OCI-LY7 (cell line): ENCODE data around the gene IZUMO4. TPM values are rescaled to one million over a fixed set of nuclear protein-coding genes. Genes with fewer than 3 reads are reported as not detected.
A peak's percentile ranks its signal among the peaks of the same experiment; 100 is the strongest.

ENCODE experiments used
- BruUV-seq: library from RNA; stranded (reverse); fragments of 400-500 nt; replicated peaks from 2 replicates; lab custom pipeline; 2021; lab: Mats Ljungman, UMichigan
- CTCF ChIA-PET: fragments of 300-600 bp; sonication (Branson Sonifier 250); formaldehyde crosslinking; loops from one replicate; lab custom pipeline; 2022; ENCODE audit warnings: antibody characterized with exemption; ENCODE audit not compliant: unreplicated experiment; lab: Charles Lee
- POLR2A ChIA-PET: fragments of 300-600 bp; sonication (Branson Sonifier 250); formaldehyde crosslinking; loops from one replicate; lab custom pipeline; 2022; ENCODE audit warnings: antibody characterized with exemption; lab: Charles Lee
- DNase-seq: peaks from one replicate; pipeline ENCODE4 v3.0.0-alpha.2; 2015; ENCODE audit warnings: low spot score
- H2AFZ ChIP-seq: fragments of 200-600 bp; sonication (generic), shearing (Covaris generic); 2 replicates; pipeline ENCODE4 v1.6.1; 2014; ENCODE audit warnings: mild to moderate bottlenecking, antibody characterized with exemption, low read length, moderate library complexity
- H3K27ac ChIP-seq: fragments of 200-600 bp; sonication (generic); 2 replicates; pipeline ENCODE4 v1.5.1; 2014; ENCODE audit warnings: mixed run types, low read depth, mild to moderate bottlenecking, moderate library complexity, low read length, inconsistent platforms; ENCODE audit not compliant: poor library complexity, severe bottlenecking
- H3K36me3 ChIP-seq: fragments of 200-600 bp; sonication (generic); 2 replicates; pipeline ENCODE4 v1.6.1; 2014; ENCODE audit warnings: mild to moderate bottlenecking, antibody characterized with exemption, low read length, moderate library complexity, mixed read lengths; ENCODE audit not compliant: insufficient read depth
- H3K4me1 ChIP-seq: fragments of 200-600 bp; sonication (generic); 2 replicates; pipeline ENCODE4 v1.5.1; 2014; ENCODE audit warnings: mild to moderate bottlenecking, low read length; ENCODE audit not compliant: insufficient read depth, poor library complexity, severe bottlenecking
- H3K4me2 ChIP-seq: fragments of 200-600 bp; sonication (generic); 2 replicates; pipeline ENCODE4 v1.6.1; 2014; ENCODE audit warnings: mild to moderate bottlenecking, low read length
- H3K4me3 ChIP-seq: fragments of 200-600 bp; sonication (generic); 2 replicates; pipeline ENCODE4 v1.5.1; 2014; ENCODE audit warnings: mild to moderate bottlenecking, low read depth, low read length; ENCODE audit not compliant: poor library complexity, severe bottlenecking
- H3K79me2 ChIP-seq: fragments of 200-600 bp; sonication (generic); 2 replicates; pipeline ENCODE4 v1.6.1; 2016; ENCODE audit warnings: low read depth, mild to moderate bottlenecking, low read length, moderate library complexity, mixed read lengths; ENCODE audit not compliant: insufficient read depth
- H3K9me2 ChIP-seq: fragments of 200-600 bp; sonication (generic); 2 replicates; pipeline ENCODE4 v1.6.1; 2016; ENCODE audit warnings: mild to moderate bottlenecking, low read length, mixed read lengths; ENCODE audit not compliant: insufficient read depth
- H3K9me3 ChIP-seq: fragments of 200-600 bp; sonication (generic); 2 replicates; pipeline ENCODE4 v1.6.1; 2014; ENCODE audit warnings: mild to moderate bottlenecking, mixed run types, low read length, mixed read lengths
- H4K20me1 ChIP-seq: fragments of 200-600 bp; sonication (generic); 2 replicates; pipeline ENCODE4 v1.6.1; 2014; ENCODE audit warnings: mild to moderate bottlenecking, antibody characterized with exemption, low read length, moderate library complexity, mixed read lengths; ENCODE audit not compliant: insufficient read depth
- CTCF ChIP-seq: fragments of 200-600 bp; sonication (generic); conservative IDR thresholded peaks from 2 replicates; pipeline ENCODE4 v1.5.1; 2014; ENCODE audit warnings: mild to moderate bottlenecking, antibody characterized with exemption, low read length, moderate library complexity, mixed read lengths
- EZH2phosphoT487 ChIP-seq: fragments of 200-600 bp; sonication (generic); IDR thresholded peaks from 2 replicates; pipeline ENCODE4 v1.6.1; 2018; ENCODE audit warnings: low read depth, borderline replicate concordance, mild to moderate bottlenecking, mixed run types, antibody characterized with exemption, low read length, moderate library complexity, mixed read lengths
- intact Hi-C: fragments of 100-400 bp; cut with micrococcal nuclease; formaldehyde crosslinking; loops from one replicate; pipeline ENCODE4 v1.10.0; 2022; ENCODE audit not compliant: unreplicated experiment
- total RNA-seq, 2 experiments: library from RNA; depleted of rRNA in 1 of 2; stranded (reverse); fragments of >200 nt in 1 of 2; shearing (Covaris generic) in 1 of 2; gene quantifications; 2 replicates each; pipeline ENCODE4 v1.2.3, GENCODE V29; 2014 to 2022

IZUMO4 gene
- total RNA-seq, 2 experiments from 2014 or later = 7.3 to 12.9 TPM

GRCh38 chr19:2109046-2109864 lies 12.5 kb downstream of the IZUMO4 start:
- no TSS peak for BruUV-seq
- Histone ChIP-seq H3K27ac (no peak overlapping the region), H2AFZ (no peak overlapping the region), H3K4me2 (no peak overlapping the region), H3K4me1 (no peaks in the 10 kb centered on the region), H3K4me3 (no peak overlapping the region), H4K20me1 (no peaks in the 10 kb centered on the region), H3K9me3 (no peaks in the 10 kb centered on the region), H3K36me3 (peaks cover 94% of the 10 kb centered on the region), H3K9me2 (no peaks in the 10 kb centered on the region), H3K79me2 (peaks cover 7% of the 10 kb centered on the region; the same call in 1 of the 2 replicates)
- no peak for TF ChIP-seq CTCF
- no peak for TF ChIP-seq EZH2phosphoT487
- no peak for DNase-seq
- ChIA-PET POLR2A (no interaction called here), CTCF (no interaction called here)
- intact Hi-C loops = no loop called here

GRCh38 chr19:2110822-2111221 lies 14.1 kb downstream of the IZUMO4 start:
- TF ChIP-seq EZH2phosphoT487 = no peak
- TF ChIP-seq CTCF = peak; percentile 73

GRCh38 chr19:2111425-2111824 lies 14.7 kb downstream of the IZUMO4 start:
- TF ChIP-seq CTCF = no peak
- no peak for TF ChIP-seq EZH2phosphoT487
- no peaks in the 10 kb centered on the region for H3K79me2 ChIP-seq
- H3K4me1 ChIP-seq = no peaks in the 10 kb centered on the region
- intact Hi-C loops = no loop called here
- ChIA-PET POLR2A (no interaction called here), CTCF (no interaction called here)
- BruUV-seq = no TSS peak
- H3K27ac ChIP-seq = no peak overlapping the region
- no peaks in the 10 kb centered on the region for H4K20me1 ChIP-seq
- no peaks in the 10 kb centered on the region for H3K9me3 ChIP-seq
- no peak for DNase-seq
- no peak overlapping the region for H3K4me3 ChIP-seq
- peaks cover 92% of the 10 kb centered on the region for H3K36me3 ChIP-seq
- H3K4me2 ChIP-seq = no peak overlapping the region
- no peak overlapping the region for H2AFZ ChIP-seq
- no peaks in the 10 kb centered on the region for H3K9me2 ChIP-seq

More at GRCh38 chr19:2110822-2111221, 14.1 kb downstream of the IZUMO4 start:
- peak; percentile 46 for DNase-seq
- Histone ChIP-seq H3K27ac (no peak overlapping the region), H4K20me1 (no peaks in the 10 kb centered on the region), H3K9me3 (no peaks in the 10 kb centered on the region), H2AFZ (no peak overlapping the region), H3K4me3 (no peak overlapping the region), H3K4me1 (no peaks in the 10 kb centered on the region), H3K79me2 (no peaks in the 10 kb centered on the region), H3K4me2 (no peak overlapping the region), H3K36me3 (peaks cover 92% of the 10 kb centered on the region), H3K9me2 (no peaks in the 10 kb centered on the region)
- intact Hi-C loops = no loop called here
- no TSS peak for BruUV-seq
- POLR2A ChIA-PET = no interaction called here
- CTCF ChIA-PET = no interaction called here
